GM12874 (cell line): ENCODE results near the gene C20orf144.

Experiments used
- CTCF ChIP-seq: IDR thresholded peaks from 2 replicates; pipeline ENCODE4 v1.5.1; 2011; ENCODE audit warnings: low read depth, mild to moderate bottlenecking, control low read depth, low read length, moderate library complexity; ENCODE audit not compliant: insufficient read depth

The C20orf144 gene

DNA sequence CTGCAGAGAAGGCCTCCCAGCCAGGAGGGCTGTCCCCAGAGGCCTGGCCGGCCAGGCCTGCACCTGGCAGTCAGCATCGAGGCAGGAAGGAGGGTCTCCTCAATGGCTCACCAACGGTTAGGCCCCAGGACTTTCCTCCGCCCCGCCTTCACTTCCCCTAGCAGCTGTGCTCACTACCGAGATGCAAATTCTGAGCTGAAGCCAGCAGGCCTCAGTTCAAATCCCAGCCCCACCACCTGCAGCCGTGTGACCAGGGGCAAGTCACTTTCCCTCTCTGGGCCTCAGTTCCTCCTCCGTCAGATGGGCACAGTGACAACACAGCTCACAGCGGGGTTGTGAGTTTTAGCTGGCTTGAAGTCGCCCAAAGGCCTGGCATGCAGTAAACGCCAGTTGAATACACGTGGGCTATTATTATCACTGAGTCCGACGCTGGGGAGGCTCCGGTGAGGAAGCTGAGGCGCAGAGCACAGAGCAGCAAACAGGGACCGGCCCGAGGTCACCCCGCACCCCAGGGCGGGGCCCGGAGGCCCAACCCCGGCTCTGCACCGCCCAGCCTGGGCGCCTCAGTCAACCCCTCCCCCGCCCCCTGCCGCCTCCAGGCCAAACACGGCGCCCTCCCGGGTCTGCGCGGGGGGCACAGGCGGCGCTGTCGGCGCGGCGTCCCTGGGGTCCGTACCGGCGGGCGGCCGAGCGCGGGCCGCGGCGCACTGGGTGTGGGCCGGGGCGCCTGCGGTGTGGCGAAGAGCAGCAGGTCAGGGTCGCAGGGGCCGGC, 23.4 kb downstream of the C20orf144 start:
- TF ChIP-seq CTCF = no peak

GRCh38 chr20:33686100-33686983, 24.2 kb downstream of the C20orf144 start, which contains the start of gene E2F1:
TSS of gene E2F1 (minus strand) at chr20:33686385. CDS start at chr20:33686264, 121 bp downstream.
- peak; percentile 41 for TF ChIP-seq CTCF

- TF ChIP-seq CTCF = no peak
Measured at GRCh38 chr20:33686984-33687366, 24.8 kb downstream of the C20orf144 start.

DNA sequence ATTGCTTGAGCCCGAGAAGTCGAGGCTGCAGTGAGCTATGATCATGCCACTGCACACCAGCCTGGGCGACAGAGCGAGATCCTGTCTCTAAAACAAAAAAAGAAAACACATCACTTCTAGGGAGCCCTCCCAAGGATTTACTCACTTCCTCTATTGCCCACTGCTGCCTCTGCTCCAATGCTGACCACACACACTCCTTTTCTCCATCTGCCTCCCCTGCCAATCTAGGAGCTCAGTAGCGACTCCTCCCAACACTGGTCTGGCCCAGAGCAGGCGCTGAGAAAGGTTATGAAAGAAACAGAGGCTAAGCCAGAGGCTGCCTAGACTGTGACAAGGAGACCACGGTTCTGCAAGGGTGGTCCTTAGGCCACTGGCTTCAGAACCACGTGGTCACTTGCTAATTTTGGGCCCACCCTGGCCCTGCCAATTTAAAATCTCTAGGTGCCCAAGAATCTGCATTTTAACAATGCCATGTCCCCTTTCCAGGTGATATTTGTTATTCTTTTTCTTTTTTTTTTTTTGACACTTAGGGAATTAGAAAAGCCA, 25.3 kb downstream of the C20orf144 start:
- TF ChIP-seq CTCF = no peak

DNA sequence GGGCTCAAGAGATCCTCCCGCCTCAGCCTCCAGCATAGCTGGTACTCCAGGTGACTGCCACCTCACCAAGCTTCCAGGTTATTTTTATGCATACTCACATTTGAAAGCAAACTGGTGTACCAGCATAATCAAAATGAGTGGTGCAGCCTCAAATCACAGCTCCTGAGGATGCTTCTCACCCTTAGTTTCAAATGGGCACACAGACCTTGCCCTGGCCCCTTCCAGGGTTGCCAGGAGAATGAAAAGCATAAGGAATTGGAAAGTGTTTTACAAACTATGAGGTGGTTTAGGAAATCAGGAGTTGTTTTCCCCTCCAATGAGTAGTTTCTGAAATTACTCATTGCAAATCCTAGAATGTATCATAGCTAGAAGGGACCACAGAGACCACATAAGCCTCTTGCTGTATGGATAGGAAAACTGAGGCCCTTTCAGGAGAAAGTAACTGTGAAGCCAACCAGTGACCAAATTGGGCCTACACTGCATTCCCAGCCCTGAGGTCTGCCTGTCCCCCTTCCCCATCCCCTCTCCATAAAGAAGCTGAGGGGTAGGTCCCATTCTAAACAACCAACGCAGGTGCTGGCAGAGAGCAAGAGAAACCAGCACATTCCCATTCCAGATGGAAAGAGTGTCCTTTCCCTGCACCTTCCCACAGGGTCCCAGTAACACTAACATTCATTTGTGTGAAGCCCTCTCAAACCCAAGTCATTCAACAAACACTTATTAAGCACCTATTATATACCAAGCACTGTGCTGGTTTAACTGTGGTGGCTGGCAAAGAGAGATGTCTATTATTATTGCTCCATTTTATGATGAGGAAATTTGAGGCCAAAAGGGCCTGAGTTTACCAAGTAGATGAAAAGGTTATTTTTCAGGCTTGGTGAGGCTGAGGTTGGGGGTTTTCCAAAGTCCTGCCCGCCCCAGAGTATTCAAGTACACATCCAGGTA, 26.1 kb downstream of the C20orf144 start:
- TF ChIP-seq CTCF = no peak

DNA sequence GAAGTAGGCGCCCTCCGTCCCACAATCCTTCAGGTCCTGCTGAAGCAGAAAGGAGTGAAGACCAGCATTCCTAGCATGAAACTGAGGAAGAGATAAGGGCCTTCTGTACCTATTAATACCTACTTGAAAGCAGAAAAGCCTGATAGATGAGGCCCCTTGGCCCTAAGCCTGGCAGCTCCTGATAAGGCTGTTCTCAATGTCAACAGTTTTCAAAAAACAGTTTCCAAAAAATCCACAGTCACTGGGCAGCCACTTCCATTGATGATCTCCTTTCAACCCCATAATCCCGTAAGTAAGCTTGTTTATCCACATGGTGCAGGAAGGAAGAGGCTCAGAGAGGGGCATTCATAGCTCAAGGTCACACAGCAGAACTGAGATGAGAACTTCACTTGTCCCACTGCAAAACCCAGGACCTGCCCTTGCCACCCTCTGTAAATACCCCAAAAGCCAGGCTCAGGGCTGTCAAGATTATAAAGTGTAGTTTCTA, 26.9 kb downstream of the C20orf144 start:
- TF ChIP-seq CTCF = no peak

- TF ChIP-seq CTCF = no peak
Measured at GRCh38 chr20:33689493-33689892, 27.4 kb downstream of the C20orf144 start.
